DMS53 treated with DMSO at 0.1 percent for 48 hours (cell line): ENCODE data around the gene KLHDC8A.
"Not testable (repeated sequence)": the region's sequence is repeated elsewhere in the genome, so short reads cannot be mapped to it uniquely, and the experiment has no call there.

ENCODE experiments used
- DNase-seq: peaks from one replicate; lab custom pipeline; 2025; ENCODE audit not compliant: unreplicated experiment; lab: John Stamatoyannopoulos, UW

Gene KLHDC8A, protein sequence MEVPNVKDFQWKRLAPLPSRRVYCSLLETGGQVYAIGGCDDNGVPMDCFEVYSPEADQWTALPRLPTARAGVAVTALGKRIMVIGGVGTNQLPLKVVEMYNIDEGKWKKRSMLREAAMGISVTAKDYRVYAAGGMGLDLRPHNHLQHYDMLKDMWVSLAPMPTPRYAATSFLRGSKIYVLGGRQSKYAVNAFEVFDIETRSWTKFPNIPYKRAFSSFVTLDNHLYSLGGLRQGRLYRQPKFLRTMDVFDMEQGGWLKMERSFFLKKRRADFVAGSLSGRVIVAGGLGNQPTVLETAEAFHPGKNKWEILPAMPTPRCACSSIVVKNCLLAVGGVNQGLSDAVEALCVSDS

DNA sequence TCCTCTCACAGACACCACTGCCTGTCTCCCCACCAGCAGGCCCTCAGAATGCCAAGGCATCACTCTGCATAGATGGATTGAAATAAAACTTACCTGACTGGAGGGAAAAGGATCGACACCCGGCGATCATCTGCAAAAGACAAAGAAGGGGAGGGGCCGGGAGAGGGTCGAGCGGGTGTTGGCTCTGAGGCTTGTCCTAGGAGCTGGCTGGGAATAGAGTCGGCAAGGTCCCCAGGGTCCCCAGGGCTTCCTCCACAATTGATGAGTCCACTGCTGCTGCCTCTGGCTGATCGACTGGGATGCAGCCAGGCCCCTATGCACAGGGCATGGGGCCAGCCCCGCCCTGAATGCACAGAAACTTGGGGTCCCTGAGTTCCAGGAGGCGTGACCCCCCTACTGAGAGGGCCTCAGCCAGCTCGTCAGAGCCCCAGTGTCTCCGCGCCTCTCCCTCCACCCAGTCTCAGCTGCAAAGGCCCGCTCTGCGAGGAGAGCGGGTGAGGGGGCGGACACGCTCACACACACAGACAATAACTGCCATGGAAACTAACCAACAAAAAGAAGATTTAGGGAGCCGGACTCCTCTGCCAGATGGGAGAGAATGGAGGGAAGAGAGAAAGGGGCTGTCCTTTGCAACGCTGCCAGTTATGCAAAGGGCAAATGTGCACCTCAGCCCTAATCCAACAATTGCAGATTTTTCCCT, at the start of gene KLHDC8A:
Gene KLHDC8A, minus strand, starts transcription at position 483 of the 700 bp plus-strand sequence. CDS start 13,318 bp downstream, outside the sequence.
- DNase-seq, result no peak

DNA sequence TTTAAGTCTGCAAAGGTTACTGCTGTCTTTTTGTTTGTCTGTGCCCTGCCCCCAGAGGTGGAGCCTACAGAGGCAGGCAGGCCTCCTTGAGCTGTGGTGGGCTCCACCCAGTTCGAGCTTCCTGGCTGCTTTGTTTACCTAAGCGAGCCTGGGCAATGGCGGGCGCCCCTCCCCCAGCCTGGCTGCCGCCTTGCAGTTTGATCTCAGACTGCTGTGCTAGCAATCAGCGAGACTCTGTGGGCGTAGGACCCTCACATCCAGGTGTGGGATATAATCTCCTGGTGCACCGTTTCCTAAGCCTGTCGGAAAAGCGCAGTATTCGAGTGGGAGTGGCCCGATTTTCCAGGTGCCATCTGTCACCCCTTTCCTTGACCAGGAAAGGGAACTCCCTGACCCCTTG, 49.5 kb upstream of the KLHDC8A start:
- DNase-seq, result not testable (repeated sequence)

DNA sequence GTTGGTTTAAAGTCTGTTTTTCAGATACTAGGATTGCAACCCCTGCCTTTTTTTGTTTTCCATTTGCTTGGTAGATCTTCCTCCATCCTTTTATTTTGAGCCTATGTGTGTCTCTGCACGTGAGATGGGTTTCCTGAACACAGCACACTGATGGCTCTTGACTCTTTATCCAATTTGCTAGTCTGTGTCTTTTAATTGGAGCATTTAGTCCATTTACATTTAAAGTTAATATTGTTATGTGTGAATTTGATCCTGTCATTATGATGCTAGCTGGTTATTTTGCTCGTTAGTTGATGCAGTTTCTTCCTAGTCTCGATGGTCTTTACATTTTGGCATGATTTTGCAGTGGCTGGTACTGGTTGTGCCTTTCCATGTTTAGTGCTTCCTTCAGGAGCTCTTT, 47.8 kb upstream of the KLHDC8A start:
- not testable (repeated sequence) for DNase-seq

DNA sequence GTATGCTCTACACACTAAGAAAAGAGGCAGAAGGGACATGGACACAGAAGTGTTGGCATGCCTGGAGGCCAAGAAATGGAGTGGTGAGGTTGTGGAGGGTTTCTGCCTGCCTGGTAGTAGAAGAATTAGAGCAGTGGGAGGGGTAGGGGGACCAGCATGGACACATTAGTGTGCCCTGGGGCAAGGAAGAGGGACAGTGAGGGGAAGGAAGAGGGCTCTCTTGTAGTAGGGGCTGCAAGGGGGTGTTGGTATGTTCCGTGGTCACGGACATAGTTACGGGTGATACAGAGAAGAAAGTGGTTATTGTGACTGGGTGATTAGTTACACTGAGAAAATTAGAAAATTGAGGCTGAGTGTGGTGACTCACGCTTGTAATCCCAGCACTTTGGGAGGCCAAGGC, 41.9 kb upstream of the KLHDC8A start:
- no peak for DNase-seq

DNA sequence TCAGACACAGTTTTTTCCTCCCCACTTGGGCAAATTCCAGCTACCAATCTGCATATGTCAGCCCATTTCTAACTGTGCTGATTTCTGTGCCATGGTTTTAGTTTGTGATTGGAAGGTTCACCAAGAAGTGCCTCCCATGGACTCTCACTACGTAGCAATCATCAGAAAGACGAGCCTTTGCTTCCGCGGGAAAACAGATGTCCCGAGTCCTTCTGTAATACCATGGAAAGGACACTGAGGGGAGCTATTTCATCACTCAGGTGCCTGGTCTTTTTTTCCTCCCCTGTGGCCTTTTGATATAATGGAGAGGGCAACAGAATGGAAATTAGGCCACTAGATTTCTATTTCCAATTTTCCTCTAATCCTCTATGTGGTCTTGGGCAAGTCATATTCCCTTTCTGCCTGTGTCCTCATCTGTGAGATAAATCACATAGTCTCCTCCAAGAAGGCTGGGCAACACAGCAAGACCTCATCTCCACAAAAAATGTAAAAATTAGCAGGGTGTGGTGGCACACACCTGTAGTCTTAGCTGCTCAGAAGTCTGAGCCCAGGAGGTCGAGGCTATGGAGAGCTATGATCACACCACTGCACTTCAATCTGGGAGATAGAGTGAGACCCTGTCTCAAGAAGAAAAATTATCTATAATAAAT, 40.4 kb upstream of the KLHDC8A start:
- peak; percentile 93 for DNase-seq

DNA sequence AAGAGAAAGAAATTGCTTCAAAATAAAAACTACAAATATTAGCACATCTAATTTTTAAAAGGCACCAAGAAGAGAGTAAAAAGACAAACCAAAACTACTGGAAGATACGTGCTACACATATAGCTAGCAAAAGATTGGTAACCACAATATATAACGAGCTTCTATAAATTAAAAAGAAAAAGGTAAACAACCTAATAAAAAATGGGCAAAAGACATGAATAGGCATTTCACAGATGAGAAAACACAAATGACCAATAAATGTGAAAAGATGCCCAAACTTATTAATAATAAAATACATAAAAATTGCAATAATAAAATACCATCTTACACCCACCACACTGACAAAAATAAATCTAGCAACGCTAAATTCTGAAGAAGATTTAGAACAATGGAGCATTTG, 38.9 kb upstream of the KLHDC8A start:
- no peak for DNase-seq

DNA sequence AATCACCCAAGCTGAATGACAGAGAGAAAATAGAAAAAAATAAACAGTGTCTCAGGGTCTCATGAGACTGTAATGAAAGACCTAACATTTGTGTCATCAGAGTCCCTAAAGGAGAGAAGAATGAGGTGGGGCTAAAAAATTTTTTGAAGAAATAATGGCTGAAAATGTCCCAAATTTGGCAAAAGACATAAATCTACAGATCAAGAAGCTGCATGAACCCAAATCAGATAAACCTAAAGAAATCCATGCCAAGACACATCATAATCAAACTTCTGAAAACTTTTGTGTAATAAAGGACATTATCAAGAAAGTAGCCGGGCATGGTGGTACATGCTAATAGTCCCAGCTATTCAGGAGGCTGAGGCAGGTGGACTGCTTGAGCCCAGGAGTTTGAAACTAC, 35.9 kb upstream of the KLHDC8A start:
- no peak for DNase-seq

DNA sequence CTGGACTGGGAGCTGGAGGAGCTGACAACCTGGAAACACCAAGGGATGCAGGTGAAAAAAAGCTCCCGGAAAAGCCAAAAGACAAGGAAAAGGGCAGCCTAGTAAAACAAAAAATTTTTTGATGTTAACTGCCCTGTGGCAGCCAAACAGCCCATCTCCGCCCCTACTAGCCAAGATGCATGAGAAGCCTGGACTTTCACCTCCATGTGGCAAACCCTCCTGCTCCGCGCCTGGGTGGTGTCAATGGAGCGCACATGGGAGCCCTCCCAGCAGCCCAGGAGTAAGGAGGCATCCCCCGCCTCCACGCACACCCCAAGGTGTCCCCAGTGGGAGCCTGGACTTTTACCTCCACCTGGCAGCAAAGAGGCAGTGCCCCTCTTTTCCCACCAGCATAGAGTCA, 34.7 kb upstream of the KLHDC8A start:
- DNase-seq, result no peak

DNA sequence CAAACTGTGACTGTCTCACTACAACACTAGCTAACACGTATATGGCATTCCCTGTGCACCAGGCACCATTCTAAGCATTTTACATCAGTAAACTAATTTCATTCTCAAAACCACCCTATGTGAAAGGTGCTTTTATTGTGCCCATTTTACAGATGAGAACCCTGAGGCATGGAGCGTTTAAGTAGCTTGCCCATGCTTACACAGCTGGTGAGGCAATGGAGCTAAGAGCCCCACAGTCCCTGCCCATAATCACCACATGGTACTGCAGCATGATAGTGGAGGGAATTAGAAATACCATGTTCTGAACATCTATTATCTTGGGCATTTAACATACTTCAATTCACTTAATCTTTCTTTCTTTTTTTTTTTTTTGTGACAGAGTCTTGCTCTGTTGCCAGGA, 31.1 kb upstream of the KLHDC8A start:
- DNase-seq, result no peak

DNA sequence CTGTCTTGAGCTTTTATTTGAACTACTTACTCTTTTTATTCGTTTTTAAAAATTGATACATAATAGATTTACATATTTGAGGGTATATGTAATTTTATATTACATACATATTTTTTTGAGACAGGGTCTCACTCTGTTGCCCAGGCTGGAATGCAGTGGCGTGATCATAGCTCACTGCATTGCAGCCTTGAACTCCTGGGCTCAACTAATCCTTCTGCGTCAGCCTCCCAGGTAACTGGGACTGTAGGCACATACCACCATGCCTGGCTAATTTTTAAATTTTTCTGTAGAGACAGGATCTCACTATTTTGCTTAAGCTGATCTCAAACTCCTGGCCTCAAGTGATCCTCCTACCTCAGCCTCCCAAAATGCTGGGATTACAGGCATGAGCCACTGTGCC, 26.3 kb upstream of the KLHDC8A start:
- DNase-seq, result not testable (repeated sequence)

DNA sequence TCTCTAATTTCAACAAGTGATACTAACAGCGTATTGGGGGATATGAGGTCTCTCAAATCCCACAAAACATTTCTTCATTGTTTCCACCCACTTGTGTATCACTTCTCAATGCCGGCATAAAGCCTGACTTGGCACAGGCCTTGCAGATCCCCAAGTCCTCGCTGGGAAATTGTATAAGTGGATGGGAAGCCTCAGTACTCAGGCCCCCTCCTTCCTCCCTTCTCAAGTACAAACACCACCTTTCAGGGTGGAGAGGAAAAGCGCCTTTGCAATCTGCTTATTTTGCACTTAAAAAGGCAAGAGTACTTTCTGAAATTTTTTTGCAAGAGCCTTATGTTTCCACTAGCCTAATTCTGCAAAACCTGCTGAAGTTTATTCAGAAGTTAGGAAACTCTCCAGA, 25.8 kb upstream of the KLHDC8A start:
- DNase-seq, result no peak

DNA sequence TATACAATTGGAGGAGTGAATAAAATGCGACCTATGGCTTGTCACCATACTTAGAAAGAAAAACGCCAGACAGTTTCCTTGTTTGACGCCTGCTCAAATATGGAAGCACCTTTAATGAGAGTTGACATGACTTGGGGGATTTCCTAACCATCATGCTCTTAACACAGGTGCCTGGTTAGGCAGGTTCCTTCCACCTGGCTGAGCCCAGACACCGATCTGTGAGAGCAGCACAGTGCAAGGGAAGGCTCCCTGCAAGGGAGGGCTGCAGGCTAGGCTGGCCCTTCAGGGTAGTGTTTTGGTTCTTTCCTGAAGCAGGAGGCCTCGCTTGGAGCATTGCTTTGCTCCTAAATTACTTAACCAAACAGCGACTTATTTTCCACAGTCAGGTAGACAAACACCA, 24.6 kb upstream of the KLHDC8A start:
- no peak for DNase-seq

DNA sequence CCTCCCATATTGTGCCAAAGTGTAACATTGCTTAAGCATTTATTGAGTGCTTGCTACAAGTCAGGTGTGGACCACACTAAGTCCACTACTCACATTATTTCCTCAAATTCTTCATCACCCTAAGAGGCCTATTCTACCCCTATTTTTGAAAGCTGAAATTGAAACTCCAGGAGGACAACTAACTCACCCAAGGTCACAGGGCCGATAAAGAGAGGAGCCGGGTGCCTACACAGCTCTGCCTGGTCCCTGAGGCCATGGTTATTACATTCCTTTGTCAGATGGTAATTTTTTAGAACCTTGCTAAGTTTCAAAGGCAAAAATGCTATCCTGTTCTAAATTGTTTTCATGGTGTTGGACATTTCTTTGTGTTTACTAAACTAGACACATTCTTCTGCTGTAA, 24.2 kb upstream of the KLHDC8A start:
- DNase-seq, result no peak

DNA sequence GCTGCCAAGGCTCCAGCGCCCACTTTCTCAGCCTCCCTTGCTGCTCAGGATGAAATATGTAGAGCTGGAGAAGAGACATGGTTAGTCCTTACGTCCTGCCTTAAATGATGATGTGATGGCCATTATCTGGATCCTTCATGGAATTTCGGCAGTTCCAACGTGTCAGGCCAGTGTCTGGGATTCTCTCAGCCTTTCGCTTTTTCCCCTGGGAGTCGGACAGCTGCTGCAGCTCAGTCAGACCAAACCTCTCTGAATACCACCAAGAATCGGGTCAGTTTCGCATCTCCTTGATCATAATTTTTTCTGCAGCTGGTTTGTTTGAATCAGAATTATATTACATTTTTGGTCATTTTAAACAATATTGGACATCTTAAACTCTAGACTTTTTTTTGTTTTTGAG, 22.3 kb upstream of the KLHDC8A start:
- no peak for DNase-seq

DNA sequence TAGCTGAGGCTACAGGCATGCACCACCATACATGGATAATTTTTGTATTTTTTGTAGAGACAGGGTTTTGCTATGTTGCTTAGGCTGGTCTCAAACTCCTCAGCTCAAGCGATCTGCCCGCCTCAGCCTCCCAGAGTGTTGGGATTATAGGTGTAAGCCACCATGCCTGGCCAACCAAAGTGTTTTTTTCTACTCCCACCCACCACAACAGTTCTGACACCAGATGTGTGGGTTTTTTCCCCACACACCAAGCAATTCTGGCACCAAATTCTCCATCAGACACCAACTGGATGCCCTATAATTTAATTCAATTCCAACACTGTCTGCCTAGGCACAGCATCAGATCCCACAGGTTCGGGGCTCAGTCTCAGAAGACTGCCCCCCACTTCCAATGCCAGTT, 20.6 kb upstream of the KLHDC8A start:
- no peak for DNase-seq

DNA sequence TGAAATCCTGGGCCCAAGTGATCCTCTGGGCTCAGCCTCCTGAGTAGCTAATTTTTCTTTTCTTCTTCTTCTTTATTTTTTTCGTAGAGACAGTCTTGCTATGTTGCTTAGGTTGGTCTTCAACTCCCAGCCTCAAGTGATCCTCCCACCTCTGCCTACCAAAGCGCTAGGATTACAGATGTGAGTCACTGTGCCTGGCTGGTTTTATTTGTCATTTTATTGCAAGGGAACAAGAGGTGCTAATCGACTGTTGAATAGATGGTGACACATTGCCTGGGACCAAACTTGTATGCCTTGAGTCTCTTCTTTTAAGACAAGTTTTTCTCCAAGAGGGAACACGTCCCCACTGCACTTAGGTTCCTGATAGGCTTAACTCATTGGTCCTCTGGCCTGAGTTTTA, 20.0 kb upstream of the KLHDC8A start:
- DNase-seq, result no peak

DNA sequence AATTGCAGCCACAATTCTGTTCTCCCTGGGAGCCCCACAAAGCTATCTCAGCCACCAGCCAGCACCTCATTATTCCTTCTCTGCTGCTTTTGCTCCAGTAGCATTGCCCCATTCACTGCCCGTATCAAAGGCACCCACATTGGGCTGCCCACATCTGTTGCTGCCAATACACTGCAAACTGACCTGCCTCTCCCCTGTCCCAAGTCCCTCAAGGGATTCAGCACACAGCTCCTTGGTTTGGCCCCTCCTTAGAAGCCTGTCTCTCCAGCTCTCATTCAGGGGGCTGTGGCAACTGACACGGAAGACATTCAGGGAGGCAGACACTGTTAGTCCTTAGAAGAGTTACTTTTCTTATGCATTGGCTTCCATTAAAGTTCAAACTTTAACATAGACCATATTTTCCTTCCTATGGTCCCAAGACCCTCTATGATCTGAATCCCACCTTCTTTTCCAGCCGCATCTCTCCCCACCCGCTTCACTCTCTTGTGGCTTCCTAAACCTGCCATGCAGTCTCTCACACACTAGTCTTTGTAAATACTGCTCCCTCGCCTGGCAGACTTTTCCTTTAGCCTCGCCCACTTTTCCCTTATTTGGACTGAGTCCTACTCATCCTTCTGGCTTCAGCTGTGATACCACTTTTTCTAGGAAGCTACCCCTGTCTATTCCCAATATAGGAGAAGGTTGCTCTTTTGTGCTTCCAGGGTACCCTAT, 19.3 kb upstream of the KLHDC8A start:
- peak; percentile 92 for DNase-seq

DNA sequence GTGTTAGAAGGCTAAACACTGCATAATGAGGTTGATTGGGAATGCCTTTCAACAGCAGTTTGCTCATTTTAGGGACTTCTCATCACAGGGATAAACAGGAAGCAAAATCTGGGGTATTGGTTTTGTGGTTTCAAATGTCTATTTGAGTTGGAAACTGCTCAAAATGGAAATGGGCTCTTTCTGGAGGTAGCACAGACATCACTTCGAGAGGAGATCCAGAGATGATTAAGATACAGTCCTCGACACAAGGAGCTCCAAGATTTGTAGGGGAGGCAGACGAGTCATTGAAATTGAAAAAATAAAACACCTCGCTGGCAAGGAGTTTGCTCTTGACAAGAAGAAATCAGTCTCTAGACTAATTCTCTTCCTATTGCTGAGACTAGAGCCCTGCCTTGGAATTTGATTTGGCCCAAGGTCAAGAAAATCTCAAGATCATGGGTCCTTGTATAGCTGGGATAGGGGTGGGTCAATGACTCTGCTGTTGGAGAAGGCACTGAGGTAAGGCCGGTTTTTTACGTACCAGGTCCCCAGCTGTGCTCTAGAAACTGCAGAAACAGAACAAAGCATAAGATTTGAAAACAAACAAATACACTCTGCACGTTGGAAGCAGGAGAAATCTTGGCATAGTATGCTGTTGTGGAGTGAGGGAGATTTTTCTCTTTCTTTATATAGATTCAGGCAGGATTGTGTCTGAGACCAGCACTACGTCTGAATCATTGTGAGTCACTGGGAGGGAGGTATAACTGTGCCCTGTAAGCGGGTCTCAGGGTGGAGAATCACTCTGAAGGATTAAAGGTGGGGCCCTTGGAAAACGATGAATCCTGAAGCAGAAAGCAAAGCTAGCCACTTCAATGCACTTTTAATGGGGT, 17.7 kb upstream of the KLHDC8A start:
- DNase-seq, result no peak

DNA sequence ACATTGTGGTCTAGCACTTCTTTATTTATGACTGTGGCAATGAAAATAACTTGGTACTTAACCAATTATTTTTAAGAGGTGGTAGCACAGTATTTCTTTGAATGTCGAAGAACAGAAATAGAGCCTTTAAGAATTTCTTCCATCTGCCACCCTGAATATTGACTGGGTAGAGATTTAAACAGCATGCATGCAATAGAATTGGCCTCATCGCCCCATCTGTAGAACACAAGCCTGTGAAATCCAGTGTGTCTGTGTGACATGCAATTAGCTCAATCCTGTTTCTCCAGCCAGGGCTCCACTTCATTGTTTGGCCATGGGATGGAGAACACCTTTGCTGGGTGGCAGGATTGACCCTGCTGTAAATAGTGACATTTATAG, 17.1 kb upstream of the KLHDC8A start:
- no peak for DNase-seq

DNA sequence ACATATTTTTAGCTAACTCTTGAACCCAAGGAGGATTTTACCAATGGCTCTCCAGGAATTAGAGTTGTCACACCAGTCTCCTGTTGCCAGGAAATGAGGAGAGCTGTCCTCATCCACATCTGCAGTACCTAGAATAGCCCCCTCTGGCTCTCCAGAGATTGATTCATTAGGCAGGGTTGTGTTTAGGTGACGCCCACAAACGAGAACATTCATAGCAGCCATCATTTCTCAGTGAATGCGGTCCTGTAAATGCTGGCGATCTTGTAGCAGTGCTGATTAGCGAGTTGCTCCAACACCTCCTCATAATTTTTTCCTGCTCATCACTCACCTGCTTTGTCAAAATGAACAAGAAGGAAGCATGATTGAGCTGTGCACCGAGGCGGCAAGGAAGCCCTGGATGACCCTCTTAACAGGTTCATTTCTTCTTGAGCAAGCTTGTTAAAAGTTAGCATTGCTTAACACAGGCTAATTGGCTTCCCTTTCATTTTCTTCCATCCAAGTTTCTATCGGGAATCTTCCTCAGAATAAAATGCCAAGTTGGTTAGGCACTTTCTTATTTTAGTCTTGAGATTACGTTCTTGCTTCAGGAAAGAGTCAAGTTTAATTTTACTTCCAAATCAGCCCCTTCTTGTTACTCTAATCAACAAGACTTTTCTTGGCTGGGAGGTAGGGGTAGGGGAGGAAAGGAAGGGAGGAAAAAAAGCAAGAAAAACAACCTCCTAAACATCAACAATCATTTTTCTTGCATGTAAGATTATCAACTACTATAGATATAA, 16.5 kb upstream of the KLHDC8A start:
- no peak for DNase-seq
